ENCODE measurements around the gene GMPR. TPM values are rescaled to one million over a fixed set of nuclear protein-coding genes. Genes with fewer than 3 reads are reported as not detected.

The GMPR gene
- polyA plus RNA-seq, 1 donor (not counting 4 experiments of a cell fraction or from before 2014, with no cell fraction given) = 0.50 TPM

DNA sequence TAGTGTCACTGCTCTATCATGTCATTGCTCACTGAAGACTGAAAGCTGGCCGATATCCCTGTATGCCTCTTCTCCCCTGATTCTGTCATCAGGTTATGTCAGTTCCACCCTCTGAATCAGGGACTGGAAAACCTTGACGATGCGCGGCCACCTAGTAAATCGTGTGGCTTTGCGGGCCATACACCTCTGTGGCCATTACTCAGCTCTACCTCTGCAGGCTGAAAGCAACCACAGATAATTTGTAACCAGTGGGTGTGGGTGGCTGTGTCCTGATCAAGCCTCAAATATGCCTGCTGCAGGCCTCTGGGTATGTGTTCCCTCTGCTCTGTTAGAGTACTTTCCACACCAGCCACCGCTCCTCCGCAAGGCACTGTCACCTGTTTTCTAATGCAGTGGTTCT lies 105.2 kb downstream of the GMPR start:
- Histone ChIP-seq H3K4me3 (ENCODE audit: control insufficient read depth in 2 of 3, extremely low read depth in 1 of 3, insufficient read depth in 2 of 3, low read depth in 1 of 3, low read length in 3 of 3) (no peak overlapping the region), H3K4me2 (ENCODE audit: control insufficient read depth, extremely low read depth, insufficient read depth, low read depth, low read length) (no peak overlapping the region), H3K9me1 (ENCODE audit: control insufficient read depth, extremely low read depth, insufficient read depth, low read length) (no peaks in the 10 kb centered on the region), H3K79me2 (ENCODE audit: control insufficient read depth, insufficient read depth, low read length) (no peaks in the 10 kb centered on the region), H3K9me3 (ENCODE audit: control insufficient read depth, low read depth, low read length) (no peaks in the 10 kb centered on the region), H3K9ac (ENCODE audit: control insufficient read depth, extremely low read depth, insufficient read depth, low read length) (no peak overlapping the region), H4K20me1 (ENCODE audit: control insufficient read depth, extremely low read depth, insufficient read depth, low read length) (no peaks in the 10 kb centered on the region), H3K36me3 (ENCODE audit: control insufficient read depth in 2 of 2, extremely low read depth in 1 of 2, insufficient read depth in 2 of 2, low read length in 2 of 2) (no peaks in the 10 kb centered on the region), H2AFZ (ENCODE audit: control insufficient read depth, low read length) (no peak overlapping the region), H3K27ac (ENCODE audit: control insufficient read depth, insufficient read depth, low read length) (no peak overlapping the region), H3K27me3 (ENCODE audit: control insufficient read depth, extremely low read depth, insufficient read depth, low read length) (no peaks in the 10 kb centered on the region), H3K4me1 (ENCODE audit: control insufficient read depth, extremely low read depth, insufficient read depth, low read length) (peaks cover 29% of the 10 kb centered on the region)
- DNase-seq (ENCODE audit: low read depth, low spot score) (no peak), FAIRE-seq (no peak)
- dilution Hi-C loops (cut with MboI; ENCODE audit: extremely low pct_ligation_motif_present, low sequenced_read_pairs) = no loop called here
- no peak for TF ChIP-seq EZH2 (IDR thresholded peaks at IDR 0.05; ENCODE audit: low read length)
- TF ChIP-seq, protein P1, sequence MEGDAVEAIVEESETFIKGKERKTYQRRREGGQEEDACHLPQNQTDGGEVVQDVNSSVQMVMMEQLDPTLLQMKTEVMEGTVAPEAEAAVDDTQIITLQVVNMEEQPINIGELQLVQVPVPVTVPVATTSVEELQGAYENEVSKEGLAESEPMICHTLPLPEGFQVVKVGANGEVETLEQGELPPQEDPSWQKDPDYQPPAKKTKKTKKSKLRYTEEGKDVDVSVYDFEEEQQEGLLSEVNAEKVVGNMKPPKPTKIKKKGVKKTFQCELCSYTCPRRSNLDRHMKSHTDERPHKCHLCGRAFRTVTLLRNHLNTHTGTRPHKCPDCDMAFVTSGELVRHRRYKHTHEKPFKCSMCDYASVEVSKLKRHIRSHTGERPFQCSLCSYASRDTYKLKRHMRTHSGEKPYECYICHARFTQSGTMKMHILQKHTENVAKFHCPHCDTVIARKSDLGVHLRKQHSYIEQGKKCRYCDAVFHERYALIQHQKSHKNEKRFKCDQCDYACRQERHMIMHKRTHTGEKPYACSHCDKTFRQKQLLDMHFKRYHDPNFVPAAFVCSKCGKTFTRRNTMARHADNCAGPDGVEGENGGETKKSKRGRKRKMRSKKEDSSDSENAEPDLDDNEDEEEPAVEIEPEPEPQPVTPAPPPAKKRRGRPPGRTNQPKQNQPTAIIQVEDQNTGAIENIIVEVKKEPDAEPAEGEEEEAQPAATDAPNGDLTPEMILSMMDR (optimal IDR thresholded peaks at IDR 0.05 in 1 of 3, IDR thresholded peaks at IDR 0.05 in 1 of 3, conservative IDR thresholded peaks at IDR 0.05 in 1 of 3; ENCODE audit: extremely low read depth in 1 of 3, insufficient read depth in 2 of 3, low read length in 3 of 3) = no peak

DNA sequence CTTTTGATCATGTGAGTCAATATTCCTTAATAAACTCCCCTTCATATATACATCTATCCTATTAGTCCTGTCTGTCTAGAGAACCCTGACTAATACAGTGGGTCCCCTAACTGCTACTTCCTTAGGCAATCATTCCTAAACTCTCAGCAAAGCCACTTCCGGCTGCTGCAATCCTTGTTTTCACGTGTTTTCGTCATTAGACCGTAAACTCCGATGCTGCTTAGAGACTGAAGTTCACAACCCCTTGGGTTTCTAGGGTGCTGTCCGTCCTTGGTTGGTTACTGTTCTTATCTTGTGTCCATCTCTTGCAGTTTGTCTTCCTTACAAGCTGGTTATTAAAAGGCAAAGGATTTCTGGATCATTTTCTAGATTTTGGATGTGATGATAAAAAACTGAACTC lies 106.4 kb downstream of the GMPR start:
- TF ChIP-seq EZH2 (IDR thresholded peaks at IDR 0.05; ENCODE audit: low read length) = no peak
- TF ChIP-seq, protein P1 (optimal IDR thresholded peaks at IDR 0.05 in 1 of 3, IDR thresholded peaks at IDR 0.05 in 1 of 3, conservative IDR thresholded peaks at IDR 0.05 in 1 of 3; ENCODE audit: extremely low read depth in 1 of 3, insufficient read depth in 2 of 3, low read length in 3 of 3) = no peak
- no peak for DNase-seq (ENCODE audit: low read depth, low spot score)
- H3K4me3 ChIP-seq (ENCODE audit: control insufficient read depth in 2 of 3, extremely low read depth in 1 of 3, insufficient read depth in 2 of 3, low read depth in 1 of 3, low read length in 3 of 3) = no peak overlapping the region
- no peak overlapping the region for H3K27ac ChIP-seq (ENCODE audit: control insufficient read depth, insufficient read depth, low read length)
- peaks cover 20% of the 10 kb centered on the region for H3K4me1 ChIP-seq (ENCODE audit: control insufficient read depth, extremely low read depth, insufficient read depth, low read length)
- H3K4me2 ChIP-seq (ENCODE audit: control insufficient read depth, extremely low read depth, insufficient read depth, low read depth, low read length) = no peak overlapping the region
- H3K9ac ChIP-seq (ENCODE audit: control insufficient read depth, extremely low read depth, insufficient read depth, low read length) = no peak overlapping the region
- FAIRE-seq = no peak
- no peaks in the 10 kb centered on the region for H3K36me3 ChIP-seq (ENCODE audit: control insufficient read depth in 2 of 2, extremely low read depth in 1 of 2, insufficient read depth in 2 of 2, low read length in 2 of 2)
- H3K27me3 ChIP-seq (ENCODE audit: control insufficient read depth, extremely low read depth, insufficient read depth, low read length) = no peaks in the 10 kb centered on the region
- dilution Hi-C loops (cut with MboI; ENCODE audit: extremely low pct_ligation_motif_present, low sequenced_read_pairs) = no loop called here
- H2AFZ ChIP-seq (ENCODE audit: control insufficient read depth, low read length) = no peak overlapping the region
- no peaks in the 10 kb centered on the region for H4K20me1 ChIP-seq (ENCODE audit: control insufficient read depth, extremely low read depth, insufficient read depth, low read length)
- no peaks in the 10 kb centered on the region for H3K9me3 ChIP-seq (ENCODE audit: control insufficient read depth, low read depth, low read length)
- no peaks in the 10 kb centered on the region for H3K79me2 ChIP-seq (ENCODE audit: control insufficient read depth, insufficient read depth, low read length)
- H3K9me1 ChIP-seq (ENCODE audit: control insufficient read depth, extremely low read depth, insufficient read depth, low read length) = no peaks in the 10 kb centered on the region

Small RNA genes within 50 kb of the gene (small RNA-seq; reads per million reads assigned to genes)
- 0 reads per million in 3 experiments for gene RF00019 (ENCODE audit: insufficient read length in 3 of 3, low read depth in 3 of 3, low replicate concordance in 1 of 3)
- gene RNU6-1114P (ENCODE audit: insufficient read length in 3 of 3, low read depth in 3 of 3, low replicate concordance in 1 of 3) = 0 reads per million in 3 experiments

Other genes starting within 250 kb of the GMPR start
- 4.2 to 6.4 TPM (median 5.8 TPM) in 3 replicates for gene MYLIP, start 109.5 kb upstream of the GMPR start, polyA plus RNA-seq

Data from keratinocyte (primary cell).